GM13976 (cell line): ENCODE results near the gene SIRPG.
"Not testable (repeated sequence)": the region's sequence is repeated elsewhere in the genome, so short reads cannot be mapped to it uniquely, and the experiment has no call there.

Source experiments
- DNase-seq: peaks from one replicate; pipeline ENCODE4 v3.0.0; 2012; ENCODE audit warnings: low spot score
- in situ Hi-C: fragments of 300-500 bp; cut with MboI; formaldehyde crosslinking; loops from one replicate; pipeline ENCODE4 v1.12.0; 2022; ENCODE audit warnings: low sequenced_read_pairs, mixed read lengths, inconsistent platforms; ENCODE audit not compliant: unreplicated experiment
- TF ChIP-seq, protein P1 (sequence below): IDR thresholded peaks from 2 replicates; pipeline ENCODE4 v1.5.1; 2012; ENCODE audit warnings: borderline replicate concordance, mild to moderate bottlenecking; ENCODE audit not compliant: insufficient read depth; ENCODE audit errors: extremely low read depth, missing control alignments, control extremely low read depth

Gene SIRPG

DNA sequence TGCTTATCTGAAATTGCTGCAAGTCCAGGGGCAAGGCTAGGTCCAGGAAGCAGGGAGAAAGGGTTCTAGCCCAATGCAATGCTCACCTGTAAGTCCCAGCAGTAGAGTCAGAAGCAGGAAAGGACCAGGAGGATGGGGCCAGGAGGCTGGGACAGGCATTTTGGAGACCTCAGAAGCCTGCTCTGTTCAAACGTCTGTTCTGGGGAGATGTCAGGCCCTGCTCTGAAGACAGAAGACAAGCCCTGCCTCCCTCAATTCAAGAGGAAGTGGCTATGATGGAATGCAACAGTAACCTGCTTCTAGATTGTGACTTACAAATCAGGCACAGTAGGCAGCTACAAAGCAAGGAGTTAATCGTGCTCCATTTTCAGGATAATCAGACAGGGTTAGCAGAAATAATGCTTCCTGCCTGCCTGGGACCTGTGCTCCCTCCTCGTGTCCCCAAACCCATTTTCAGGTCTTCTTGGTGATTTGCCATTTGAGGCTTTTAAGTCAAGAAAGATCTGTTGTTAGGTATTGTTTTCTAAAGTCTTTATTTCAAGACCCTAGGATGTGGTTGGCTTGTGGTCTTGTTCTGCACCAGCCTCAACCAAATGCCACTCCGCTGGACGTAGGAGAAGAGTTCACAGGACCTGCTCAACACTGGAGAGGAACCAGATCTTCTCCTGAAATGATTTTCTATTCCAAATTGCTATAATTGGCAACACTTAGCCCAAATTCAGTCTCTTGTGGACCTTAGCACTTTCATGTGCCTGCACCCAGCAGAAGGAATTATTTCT lies at the start of gene SIRPG:
Gene SIRPG (minus strand): TSS at position 224 of the 779 bp plus-strand sequence. CDS start 65 bp downstream, at position 159.
- in situ Hi-C loops = no loop called here
- TF ChIP-seq, protein P1, sequence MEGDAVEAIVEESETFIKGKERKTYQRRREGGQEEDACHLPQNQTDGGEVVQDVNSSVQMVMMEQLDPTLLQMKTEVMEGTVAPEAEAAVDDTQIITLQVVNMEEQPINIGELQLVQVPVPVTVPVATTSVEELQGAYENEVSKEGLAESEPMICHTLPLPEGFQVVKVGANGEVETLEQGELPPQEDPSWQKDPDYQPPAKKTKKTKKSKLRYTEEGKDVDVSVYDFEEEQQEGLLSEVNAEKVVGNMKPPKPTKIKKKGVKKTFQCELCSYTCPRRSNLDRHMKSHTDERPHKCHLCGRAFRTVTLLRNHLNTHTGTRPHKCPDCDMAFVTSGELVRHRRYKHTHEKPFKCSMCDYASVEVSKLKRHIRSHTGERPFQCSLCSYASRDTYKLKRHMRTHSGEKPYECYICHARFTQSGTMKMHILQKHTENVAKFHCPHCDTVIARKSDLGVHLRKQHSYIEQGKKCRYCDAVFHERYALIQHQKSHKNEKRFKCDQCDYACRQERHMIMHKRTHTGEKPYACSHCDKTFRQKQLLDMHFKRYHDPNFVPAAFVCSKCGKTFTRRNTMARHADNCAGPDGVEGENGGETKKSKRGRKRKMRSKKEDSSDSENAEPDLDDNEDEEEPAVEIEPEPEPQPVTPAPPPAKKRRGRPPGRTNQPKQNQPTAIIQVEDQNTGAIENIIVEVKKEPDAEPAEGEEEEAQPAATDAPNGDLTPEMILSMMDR = no peak
- DNase-seq = no peak

DNA sequence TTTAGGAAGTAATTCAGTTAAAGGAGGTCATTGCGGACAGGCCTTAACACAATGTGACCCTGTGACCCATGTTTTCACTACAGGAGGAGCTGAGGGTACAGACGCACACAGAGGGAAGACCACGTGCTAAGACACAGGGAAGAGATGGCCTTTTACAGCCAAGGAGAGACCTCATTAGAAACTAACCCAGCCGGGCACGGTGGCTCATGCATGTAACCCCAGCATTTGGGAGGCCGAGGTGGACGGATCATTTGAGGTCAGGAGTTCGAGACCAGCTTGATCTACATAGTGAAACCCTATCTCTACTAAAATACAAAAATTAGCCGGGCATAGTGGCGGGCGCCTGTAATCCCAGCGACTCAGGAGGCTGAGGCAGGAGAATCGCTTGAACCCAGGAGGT lies 49.3 kb upstream of the SIRPG start:
- DNase-seq, in situ Hi-C loops: not testable (repeated sequence)

DNA sequence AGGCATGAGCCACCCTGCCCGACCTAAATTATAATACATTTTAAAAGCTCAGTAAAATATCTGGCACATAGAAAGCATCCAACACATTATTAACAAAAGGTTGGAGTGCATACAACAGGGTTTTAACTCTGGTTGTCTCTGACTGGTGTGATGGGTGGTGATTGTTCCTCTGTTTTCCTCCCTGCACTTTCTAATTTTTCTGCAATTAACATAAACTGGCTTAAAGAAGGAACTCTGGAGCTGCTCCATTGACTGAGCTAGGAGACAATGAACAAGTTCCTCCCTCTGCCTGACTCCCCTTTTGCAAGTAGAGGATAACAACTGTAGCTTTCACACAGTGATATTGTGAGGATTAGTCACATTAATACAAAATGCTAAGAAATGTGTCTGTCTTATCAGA lies 48.5 kb upstream of the SIRPG start:
- TF ChIP-seq, protein P1 = no peak
- no peak for DNase-seq
- in situ Hi-C loops = no loop called here

DNA sequence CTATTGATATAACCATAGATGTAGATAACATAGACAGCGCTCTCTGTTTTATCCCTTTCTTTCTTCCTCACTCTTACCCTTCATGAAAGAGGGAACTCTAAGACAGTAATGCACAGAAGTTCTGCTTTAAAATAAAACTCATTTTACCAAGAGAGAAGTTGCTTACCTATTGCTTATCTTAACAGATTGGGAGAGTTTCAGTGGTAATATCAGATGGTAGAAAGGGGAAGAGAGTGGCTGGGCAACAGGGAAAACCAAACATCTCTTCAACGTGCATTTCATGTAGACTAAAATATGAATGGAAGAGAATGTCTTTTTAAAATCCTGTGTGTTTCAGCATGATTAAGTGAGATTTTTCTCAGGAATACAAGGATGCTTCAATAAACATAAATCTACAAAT lies 45.3 kb upstream of the SIRPG start:
- DNase-seq = no peak
- TF ChIP-seq, protein P1 = no peak
- in situ Hi-C loops = no loop called here

DNA sequence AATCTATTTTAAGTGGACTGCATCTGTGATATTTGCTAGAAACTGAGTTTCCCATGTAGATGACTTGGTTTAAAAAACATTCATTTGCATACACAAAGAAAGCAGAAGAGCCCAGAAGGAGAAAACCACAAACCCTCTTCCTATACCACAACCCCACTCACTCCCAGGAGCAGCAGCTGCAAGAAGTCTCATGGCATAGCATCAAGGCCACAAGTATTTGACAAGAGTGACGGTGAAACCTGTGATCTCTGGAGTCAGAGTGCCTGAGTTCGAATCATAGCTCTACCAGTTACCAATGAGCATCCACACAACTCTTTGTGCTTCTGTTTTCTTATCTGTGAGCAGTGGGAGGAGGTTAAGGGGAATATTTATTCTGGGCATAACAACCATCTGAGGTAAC lies 44.7 kb upstream of the SIRPG start:
- DNase-seq = no peak
- TF ChIP-seq, protein P1 = no peak
- in situ Hi-C loops = no loop called here

DNA sequence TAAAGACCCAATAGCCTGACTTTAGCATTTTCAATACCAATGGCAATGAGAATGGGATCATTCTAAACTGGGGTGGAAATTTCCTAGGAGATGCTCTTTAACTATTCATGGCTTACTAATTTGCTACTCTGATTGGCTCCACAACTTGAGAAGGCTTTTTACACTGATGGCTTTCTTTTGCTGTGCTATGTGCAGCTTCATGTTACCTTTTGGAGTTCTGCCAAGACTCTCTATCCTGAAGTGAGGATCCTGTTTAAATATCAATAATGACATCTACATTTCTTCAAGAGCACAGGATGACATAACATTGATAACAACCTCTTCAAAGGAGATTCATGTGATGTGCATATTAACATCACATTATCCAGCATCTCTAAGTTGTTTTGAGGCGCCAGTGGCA lies 43.4 kb upstream of the SIRPG start:
- TF ChIP-seq, protein P1 = no peak
- in situ Hi-C loops = no loop called here
- DNase-seq = no peak

DNA sequence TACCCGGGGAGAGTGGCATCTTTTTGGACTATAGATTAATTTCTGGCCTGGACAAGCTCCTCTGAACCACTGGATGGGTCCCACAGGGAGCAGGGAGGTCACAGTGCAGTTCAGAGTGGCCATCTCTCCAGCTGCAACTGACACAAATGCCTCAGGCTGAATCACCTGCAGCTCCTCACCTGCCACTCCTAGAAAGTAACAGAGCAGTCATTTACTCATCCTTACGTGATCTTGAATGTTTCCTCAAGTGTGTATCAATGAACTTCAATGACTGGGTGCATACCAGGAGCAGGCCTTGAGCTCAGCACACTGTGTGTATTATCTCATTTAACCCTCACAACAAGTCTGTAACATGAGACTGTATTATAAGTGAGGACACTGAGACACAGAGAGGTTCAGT lies 40.0 kb upstream of the SIRPG start:
- TF ChIP-seq, protein P1 = no peak
- in situ Hi-C loops = no loop called here
- no peak for DNase-seq
